GM19328 (cell line): ENCODE data around the gene MYH9.

Source experiments
- ATAC-seq: cut with Tn5 transposase; IDR thresholded peaks from one replicate; pipeline ENCODE4 v1.9.1; 2021; ENCODE audit warnings: mild to moderate bottlenecking, moderate library complexity; ENCODE audit not compliant: unreplicated experiment

Gene MYH9

GRCh38 chr22:36351921-36352802, 35.6 kb downstream of the MYH9 start:
- no peak for ATAC-seq

- ATAC-seq = no peak
Measured at GRCh38 chr22:36350751-36351594, 36.8 kb downstream of the MYH9 start.

GRCh38 chr22:36349726-36350125, 38.0 kb downstream of the MYH9 start:
- no peak for ATAC-seq

GRCh38 chr22:36348760-36349159, 39.0 kb downstream of the MYH9 start:
- ATAC-seq = no peak

- ATAC-seq = no peak
Measured at GRCh38 chr22:36347094-36347493, 40.7 kb downstream of the MYH9 start.

GRCh38 chr22:36344106-36344827, 43.5 kb downstream of the MYH9 start:
- ATAC-seq = no peak

GRCh38 chr22:36343720-36344105, 44.1 kb downstream of the MYH9 start:
- no peak for ATAC-seq

- no peak for ATAC-seq
Measured at GRCh38 chr22:36343070-36343719, 44.6 kb downstream of the MYH9 start.

- no peak for ATAC-seq
Measured at GRCh38 chr22:36341640-36342041, 46.1 kb downstream of the MYH9 start.

- ATAC-seq = no peak
Measured at GRCh38 chr22:36340621-36341020, 47.1 kb downstream of the MYH9 start.

- no peak for ATAC-seq
Measured at GRCh38 chr22:36339171-36340065, 48.3 kb downstream of the MYH9 start.

GRCh38 chr22:36337365-36338130, 50.2 kb downstream of the MYH9 start:
- no peak for ATAC-seq

- no peak for ATAC-seq
Measured at GRCh38 chr22:36336246-36337182, 51.3 kb downstream of the MYH9 start.

GRCh38 chr22:36335621-36336020, 52.1 kb downstream of the MYH9 start:
- no peak for ATAC-seq

GRCh38 chr22:36334821-36335603, 52.8 kb downstream of the MYH9 start:
- no peak for ATAC-seq

GRCh38 chr22:36334081-36334820, 53.5 kb downstream of the MYH9 start:
- no peak for ATAC-seq
